Measurements from ENCODE around the gene ADORA3.
"Not testable (repeated sequence)": the region's sequence is repeated elsewhere in the genome, so short reads cannot be mapped to it uniquely, and the experiment has no call there.

ADORA3 gene

GRCh38 chr1:111503585-111504060 lies at the start of gene ADORA3, which contains the start of gene TMIGD3:
Gene ADORA3 (minus strand): TSS chr1:111503633. CDS start chr1:111503354, 279 bp downstream.
Gene TMIGD3 (minus strand): TSS chr1:111503633. CDS start chr1:111503354, 279 bp downstream.
- DNase-seq (ENCODE audit: low read depth): no peak

GRCh38 chr1:111553196-111553595 lies 49.8 kb upstream of the ADORA3 start:
- no peak for DNase-seq (ENCODE audit: low read depth)

- DNase-seq (ENCODE audit: low read depth): no peak
Measured at GRCh38 chr1:111552587-111552986, 49.2 kb upstream of the ADORA3 start.

- no peak for DNase-seq (ENCODE audit: low read depth)
Measured at GRCh38 chr1:111551623-111552411, 48.4 kb upstream of the ADORA3 start.

GRCh38 chr1:111547786-111548185 lies 44.4 kb upstream of the ADORA3 start:
- DNase-seq (ENCODE audit: low read depth): not testable (repeated sequence)

GRCh38 chr1:111542187-111542586 lies 38.8 kb upstream of the ADORA3 start:
- DNase-seq (ENCODE audit: low read depth): no peak

- no peak for DNase-seq (ENCODE audit: low read depth)
Measured at GRCh38 chr1:111541721-111542120, 38.3 kb upstream of the ADORA3 start.

- no peak for DNase-seq (ENCODE audit: low read depth)
Measured at GRCh38 chr1:111540928-111541327, 37.5 kb upstream of the ADORA3 start.

GRCh38 chr1:111538343-111539025 lies 35.1 kb upstream of the ADORA3 start:
- no peak for DNase-seq (ENCODE audit: low read depth)

GRCh38 chr1:111535256-111536191 lies 32.1 kb upstream of the ADORA3 start:
- no peak for DNase-seq (ENCODE audit: low read depth)

- DNase-seq (ENCODE audit: low read depth): no peak
Measured at GRCh38 chr1:111520053-111520452, 16.6 kb upstream of the ADORA3 start.

GRCh38 chr1:111517469-111518225 lies 14.2 kb upstream of the ADORA3 start:
- no peak for DNase-seq (ENCODE audit: low read depth)

GRCh38 chr1:111516005-111516535 lies 12.6 kb upstream of the ADORA3 start:
- DNase-seq (ENCODE audit: low read depth): no peak

GRCh38 chr1:111515291-111516004 lies 12.0 kb upstream of the ADORA3 start:
- no peak for DNase-seq (ENCODE audit: low read depth)

- no peak for DNase-seq (ENCODE audit: low read depth)
Measured at GRCh38 chr1:111513410-111514020, 10.1 kb upstream of the ADORA3 start.

GRCh38 chr1:111512931-111513330 lies 9.5 kb upstream of the ADORA3 start:
- no peak for DNase-seq (ENCODE audit: low read depth)

GRCh38 chr1:111512132-111512889 lies 8.9 kb upstream of the ADORA3 start:
- DNase-seq (ENCODE audit: low read depth): no peak

GRCh38 chr1:111511370-111511769 lies 7.9 kb upstream of the ADORA3 start:
- DNase-seq (ENCODE audit: low read depth): no peak

- DNase-seq (ENCODE audit: low read depth): no peak
Measured at GRCh38 chr1:111509997-111510375, 6.6 kb upstream of the ADORA3 start.
